ENCODE measurements around the gene CHRNB1. TPM values are rescaled to one million over a fixed set of nuclear protein-coding genes. Genes with fewer than 3 reads are reported as not detected.

CHRNB1 gene
- total RNA-seq, 1 experiment from 2014 or later, result 36.9 TPM

- Histone ChIP-seq H3K27ac (no peak overlapping the region), H3K36me3 (no peaks in the 10 kb centered on the region), H3K4me3 (no peak overlapping the region), H3K9me3 (replicated peaks) (no peaks in the 10 kb centered on the region), H3K4me1 (no peaks in the 10 kb centered on the region), H3K27me3 (no peaks in the 10 kb centered on the region)
- no peak for DNase-seq
Measured at GRCh38 chr17:7425756-7426155, 19.1 kb upstream of the CHRNB1 start.

- H3K9me3 ChIP-seq (replicated peaks), result no peaks in the 10 kb centered on the region
- no peak for DNase-seq
- H3K27ac ChIP-seq, result no peak overlapping the region
- no peaks in the 10 kb centered on the region for H3K36me3 ChIP-seq
- no peaks in the 10 kb centered on the region for H3K4me1 ChIP-seq
- no peaks in the 10 kb centered on the region for H3K27me3 ChIP-seq
- no peak overlapping the region for H3K4me3 ChIP-seq
Measured at GRCh38 chr17:7426203-7426863, 18.5 kb upstream of the CHRNB1 start.

- no peak for DNase-seq
- no peak overlapping the region for H3K4me3 ChIP-seq
- H3K27me3 ChIP-seq, result no peaks in the 10 kb centered on the region
- H3K27ac ChIP-seq, result no peak overlapping the region
- H3K4me1 ChIP-seq, result no peaks in the 10 kb centered on the region
- no peaks in the 10 kb centered on the region for H3K36me3 ChIP-seq
- no peaks in the 10 kb centered on the region for H3K9me3 ChIP-seq (replicated peaks)
Measured at GRCh38 chr17:7426896-7427489, 17.9 kb upstream of the CHRNB1 start.

- no peaks in the 10 kb centered on the region for H3K27me3 ChIP-seq
- no peaks in the 10 kb centered on the region for H3K4me1 ChIP-seq
- no peaks in the 10 kb centered on the region for H3K9me3 ChIP-seq (replicated peaks)
- no peak for DNase-seq
- H3K4me3 ChIP-seq, result no peak overlapping the region
- no peak overlapping the region for H3K27ac ChIP-seq
- H3K36me3 ChIP-seq, result no peaks in the 10 kb centered on the region
Measured at GRCh38 chr17:7427549-7427948, 17.3 kb upstream of the CHRNB1 start.

- H3K4me3 ChIP-seq, result no peak within 1 kb of the TSS
- no peaks in the 10 kb centered on the region for H3K9me3 ChIP-seq (replicated peaks)
- no peaks in the 10 kb centered on the region for H3K36me3 ChIP-seq
- H3K4me1 ChIP-seq, result no peaks in the 10 kb centered on the region
- no peak for DNase-seq
- no peak within 1 kb of the TSS for H3K27ac ChIP-seq
- no peaks in the 10 kb centered on the region for H3K27me3 ChIP-seq
Measured at GRCh38 chr17:7428557-7428956, 16.3 kb upstream of the CHRNB1 start, which contains the start of gene SPEM3. SPEM3 (plus strand) TSS chr17:7428857; CDS start chr17:7428903, 46 bp downstream.

- DNase-seq, result no peak
- H3K36me3 ChIP-seq, result no peaks in the 10 kb centered on the region
- no peaks in the 10 kb centered on the region for H3K27me3 ChIP-seq
- no peak overlapping the region for H3K4me3 ChIP-seq
- H3K9me3 ChIP-seq (replicated peaks), result no peaks in the 10 kb centered on the region
- H3K4me1 ChIP-seq, result no peaks in the 10 kb centered on the region
- H3K27ac ChIP-seq, result no peak overlapping the region
Measured at GRCh38 chr17:7429722-7430121, 15.1 kb upstream of the CHRNB1 start.

GRCh38 chr17:7431231-7431630 is 13.6 kb upstream of the CHRNB1 start:
- Histone ChIP-seq H3K27me3 (no peaks in the 10 kb centered on the region), H3K36me3 (no peaks in the 10 kb centered on the region), H3K27ac (no peak overlapping the region), H3K4me1 (no peaks in the 10 kb centered on the region), H3K4me3 (no peak overlapping the region), H3K9me3 (replicated peaks) (no peaks in the 10 kb centered on the region)
- no peak for DNase-seq

- H3K36me3 ChIP-seq, result no peaks in the 10 kb centered on the region
- no peak overlapping the region for H3K27ac ChIP-seq
- no peaks in the 10 kb centered on the region for H3K4me1 ChIP-seq
- no peak overlapping the region for H3K4me3 ChIP-seq
- no peaks in the 10 kb centered on the region for H3K27me3 ChIP-seq
- no peaks in the 10 kb centered on the region for H3K9me3 ChIP-seq (replicated peaks)
- no peak for DNase-seq
Measured at GRCh38 chr17:7432296-7432695, 12.6 kb upstream of the CHRNB1 start.

- Histone ChIP-seq H3K4me1 (no peaks in the 10 kb centered on the region), H3K27me3 (no peaks in the 10 kb centered on the region), H3K36me3 (no peaks in the 10 kb centered on the region), H3K27ac (no peak overlapping the region), H3K9me3 (replicated peaks) (no peaks in the 10 kb centered on the region), H3K4me3 (no peak overlapping the region)
- DNase-seq, result no peak
Measured at GRCh38 chr17:7435676-7436555, 8.9 kb upstream of the CHRNB1 start.

- H3K27me3 ChIP-seq, result no peaks in the 10 kb centered on the region
- H3K4me3 ChIP-seq, result no peak overlapping the region
- no peaks in the 10 kb centered on the region for H3K36me3 ChIP-seq
- H3K4me1 ChIP-seq, result peaks cover 3% of the 10 kb centered on the region; the same call in 1 of the 2 replicates
- peak; percentile 17 to 36 for DNase-seq
- no peaks in the 10 kb centered on the region for H3K9me3 ChIP-seq (replicated peaks)
- no peak overlapping the region for H3K27ac ChIP-seq
Measured at GRCh38 chr17:7436556-7437368, 8.1 kb upstream of the CHRNB1 start.

GRCh38 chr17:7437369-7437863 is 7.4 kb upstream of the CHRNB1 start:
- H3K36me3 ChIP-seq, result no peaks in the 10 kb centered on the region
- H3K4me3 ChIP-seq, result no peak overlapping the region
- no peaks in the 10 kb centered on the region for H3K27me3 ChIP-seq
- DNase-seq, result no peak
- no peak overlapping the region for H3K27ac ChIP-seq
- H3K9me3 ChIP-seq (replicated peaks), result no peaks in the 10 kb centered on the region
- peaks cover 3% of the 10 kb centered on the region; the same call in 1 of the 2 replicates for H3K4me1 ChIP-seq

- H3K27me3 ChIP-seq, result no peaks in the 10 kb centered on the region
- H3K36me3 ChIP-seq, result no peaks in the 10 kb centered on the region
- peaks cover 3% of the 10 kb centered on the region; the same call in 1 of the 2 replicates for H3K4me1 ChIP-seq
- no peak for DNase-seq
- no peak overlapping the region for H3K4me3 ChIP-seq
- no peaks in the 10 kb centered on the region for H3K9me3 ChIP-seq (replicated peaks)
- no peak overlapping the region for H3K27ac ChIP-seq
Measured at GRCh38 chr17:7437950-7438614, 6.8 kb upstream of the CHRNB1 start.

- Histone ChIP-seq H3K27ac (no peak overlapping the region), H3K36me3 (no peaks in the 10 kb centered on the region), H3K4me1 (peaks cover 7% of the 10 kb centered on the region), H3K9me3 (replicated peaks) (no peaks in the 10 kb centered on the region), H3K4me3 (peak overlapping the region; percentile 71; the same call in 1 of the 2 replicates), H3K27me3 (no peaks in the 10 kb centered on the region)
- DNase-seq, result no peak
Measured at GRCh38 chr17:7438656-7439460, 6.0 kb upstream of the CHRNB1 start.
